GM12878 (cell line): Measurements from ENCODE around the gene HNRNPA2B1. TPM values are rescaled to one million over a fixed set of nuclear protein-coding genes. Genes with fewer than 3 reads are reported as not detected.

ENCODE experiments used
- ATAC-seq: fragments of 200-7000 bp; cut with Tn5 transposase; 3 replicates; pipeline ENCODE4 v1.9.1; 2020; ENCODE audit warnings: mild to moderate bottlenecking, moderate library complexity
- BruUV-seq: library from RNA; stranded (reverse); fragments of 400-500 nt; replicated peaks from 2 replicates; lab custom pipeline; 2021; lab: Mats Ljungman, UMichigan
- CTCF ChIA-PET: fragments of 300-600 bp; sonication (Branson Sonifier 250); formaldehyde crosslinking; extraction: SDS; loops from one replicate; lab custom pipeline; 2021; ENCODE audit warnings: inconsistent platforms; lab: Yijun Ruan, JAX
- POLR2A ChIA-PET: fragments of 350-600 bp; formaldehyde crosslinking; extraction: SDS; loops from one replicate; lab custom pipeline; 2021; ENCODE audit warnings: inconsistent platforms; lab: Charles Lee
- RAD21 ChIA-PET: fragments of 300-600 bp; sonication (Branson Sonifier 250); formaldehyde crosslinking; loops from one replicate; lab custom pipeline; 2023; ENCODE audit warnings: antibody characterized with exemption; ENCODE audit not compliant: unreplicated experiment; lab: Charles Lee
- SMC1A ChIA-PET: fragments of 300-600 bp; sonication (Branson Sonifier 250); formaldehyde crosslinking; loops from one replicate; lab custom pipeline; 2023; ENCODE audit not compliant: unreplicated experiment, uncharacterized antibody; lab: Charles Lee
- DNase-seq: peaks from one replicate; pipeline ENCODE4 v3.0.0-alpha.2; 2011; ENCODE audit warnings: low read depth, low spot score
- FAIRE-seq: peaks from 3 replicates; lab custom pipeline; 2011; peaks lifted over from hg19 to GRCh38; lab: Jason Lieb, UNC
- H2AFZ ChIP-seq: 2 replicates; pipeline ENCODE4 v1.6.0; 2011; ENCODE audit warnings: low read depth, low read length, control low read depth; ENCODE audit not compliant: control insufficient read depth
- H3K27ac ChIP-seq: 2 replicates; pipeline ENCODE4 v1.5.1; 2011; ENCODE audit warnings: control low read depth; ENCODE audit not compliant: control insufficient read depth, insufficient read depth
- H3K27me3 ChIP-seq, 2 experiments: replicated peaks in 1 of 2; 2 replicates each; pipeline versions ENCODE4 v1.6.0 to v1.6.1; 2011; ENCODE audit warnings: low read length in 1 of 2; ENCODE audit not compliant: control insufficient read depth in 2 of 2, insufficient read depth in 2 of 2
- H3K36me3 ChIP-seq, 2 experiments: 2 replicates each; pipeline ENCODE4 v1.5.1; 2011; ENCODE audit warnings: low read length in 1 of 2; ENCODE audit not compliant: control insufficient read depth in 2 of 2, insufficient read depth in 2 of 2
- H3K4me1 ChIP-seq: 2 replicates; pipeline ENCODE4 v1.6.1; 2011; ENCODE audit warnings: mild to moderate bottlenecking, low read length, moderate library complexity, mixed read lengths; ENCODE audit not compliant: control insufficient read depth, insufficient read depth
- H3K4me2 ChIP-seq: 2 replicates; pipeline ENCODE4 v1.6.0; 2011; ENCODE audit warnings: control low read depth; ENCODE audit not compliant: control insufficient read depth, insufficient read depth
- H3K4me3 ChIP-seq: fragments of 200-600 bp; sonication (generic); 2 replicates; pipeline ENCODE4 v1.5.1; 2016
- H3K79me2 ChIP-seq: 2 replicates; pipeline ENCODE4 v1.6.0; 2011; ENCODE audit warnings: low read length; ENCODE audit not compliant: control insufficient read depth, insufficient read depth
- H3K9ac ChIP-seq: 2 replicates; pipeline ENCODE4 v1.8.0; 2011; ENCODE audit warnings: low read length, control low read depth, mixed read lengths; ENCODE audit not compliant: control insufficient read depth, insufficient read depth
- H3K9me3 ChIP-seq: replicated peaks from 3 replicates; pipeline ENCODE4 v1.5.1; 2011; ENCODE audit warnings: mild to moderate bottlenecking, low read length; ENCODE audit not compliant: control insufficient read depth, insufficient read depth
- H4K20me1 ChIP-seq: 2 replicates; pipeline ENCODE4 v1.6.0; 2011; ENCODE audit not compliant: control insufficient read depth, insufficient read depth
- BACH1 ChIP-seq: fragments of 450-650 bp; IDR thresholded peaks from 2 replicates; pipeline ENCODE4 v1.6.1; 2017; ENCODE audit warnings: mild to moderate bottlenecking, borderline replicate concordance
- BMI1 ChIP-seq: fragments of 450-650 bp; IDR thresholded peaks from 2 replicates; pipeline ENCODE4 v1.6.1; 2016; ENCODE audit warnings: mild to moderate bottlenecking, moderate library complexity, borderline replicate concordance
- CUX1 ChIP-seq: IDR thresholded peaks from 2 replicates; pipeline ENCODE4 v1.6.1; 2012; ENCODE audit warnings: improper control_type of control experiment, low read depth, low read length; ENCODE audit not compliant: insufficient replicate concordance
- EED ChIP-seq: sonication (generic); IDR thresholded peaks from 2 replicates; pipeline ENCODE4 v1.6.1; 2016; ENCODE audit warnings: antibody characterized with exemption, low read depth
- JUND ChIP-seq: IDR thresholded peaks from 2 replicates; pipeline ENCODE4 v1.6.1; 2012; ENCODE audit warnings: low read depth, mild to moderate bottlenecking, low read length, improper control_type of control experiment, moderate library complexity
- NFYB ChIP-seq: IDR thresholded peaks from 2 replicates; pipeline ENCODE4 v1.6.1; 2011; ENCODE audit warnings: low read depth, mild to moderate bottlenecking, low read length, improper control_type of control experiment, moderate library complexity; ENCODE audit not compliant: insufficient read depth
- PML ChIP-seq: IDR thresholded peaks from 2 replicates; pipeline ENCODE4 v1.6.1; 2012; ENCODE audit warnings: low read length, inconsistent platforms
- POLR2A ChIP-seq: IDR thresholded peaks from 2 replicates; pipeline ENCODE4 v1.6.1; 2011; ENCODE audit warnings: low read depth, mild to moderate bottlenecking, low read length
- POLR2AphosphoS5 ChIP-seq: IDR thresholded peaks from 2 replicates; pipeline ENCODE4 v1.6.1; 2011; ENCODE audit warnings: mild to moderate bottlenecking, low read length, inconsistent platforms
- SMARCA5 ChIP-seq: fragments of 450-650 bp; IDR thresholded peaks from 2 replicates; pipeline ENCODE4 v1.6.1; 2017; ENCODE audit warnings: mild to moderate bottlenecking
- SREBF2 ChIP-seq: IDR thresholded peaks from 2 replicates; pipeline ENCODE4 v1.6.1; 2012; ENCODE audit warnings: mild to moderate bottlenecking, low read length
- STAT1 ChIP-seq: fragments of 450-650 bp; conservative IDR thresholded peaks from 2 replicates; pipeline ENCODE4 v1.6.1; 2014; ENCODE audit warnings: antibody characterized with exemption, mild to moderate bottlenecking
- SUZ12 ChIP-seq: fragments of 200-600 bp; sonication (generic); IDR thresholded peaks from one replicate; pipeline ENCODE4 v1.6.1; 2018; ENCODE audit warnings: antibody characterized with exemption, mild to moderate bottlenecking; ENCODE audit not compliant: unreplicated experiment
- YY1 ChIP-seq: IDR thresholded peaks from 2 replicates; pipeline ENCODE4 v1.6.1; 2011; ENCODE audit warnings: low read depth, mild to moderate bottlenecking, low read length
- ZBTB4 ChIP-seq: fragments of 450-650 bp; formaldehyde crosslinking; IDR thresholded peaks from 2 replicates; pipeline ENCODE4 v1.4.0; 2022; ENCODE audit warnings: mild to moderate bottlenecking, moderate library complexity
- ZNF217 ChIP-seq: fragments of 450-650 bp; IDR thresholded peaks from 2 replicates; pipeline ENCODE4 v1.6.1; 2017; ENCODE audit warnings: antibody characterized with exemption, mild to moderate bottlenecking
- WGBS: methylation state at CpG from one replicate; pipeline ENCODE4 v1.1.6; 2016; ENCODE audit warnings: low lambda C conversion rate; ENCODE audit not compliant: insufficient replicate concordance, insufficient coverage; ENCODE audit errors: missing lambda C conversion rate; 5-methylcytosine and 5-hydroxymethylcytosine counted together
- in situ Hi-C: fragments of 300-500 bp; cut with MboI; formaldehyde crosslinking; loops from 9 replicates; pipeline ENCODE4 v1.14.3; 2018; ENCODE audit warnings: mixed read lengths
- intact Hi-C: fragments of 100-400 bp; cut with micrococcal nuclease; formaldehyde crosslinking; loops from one replicate; pipeline ENCODE4 v1.14.2; 2022; ENCODE audit not compliant: unreplicated experiment
- polyA plus RNA-seq, 11 experiments: library from polyadenylated mRNA; depleted of rRNA in 4 of 11; unstranded in 6 of 11; stranded (reverse) in 5 of 11; fragments of >200 nt; fragmentation: Nextera tagmentation in 4 of 11; fragmentation: Illumina TruSeq in 1 of 11; extraction: Ambion mirVana in 4 of 11; extraction: Trizol in 1 of 11; gene quantifications; 1 replicate in 1 of 11; 2 replicates in 10 of 11; pipeline versions ENCODE4 v1.2.1 to v1.2.3, GENCODE V29; 2011 to 2016; ENCODE audit warnings: inconsistent platforms in 2 of 11, missing spikeins in 2 of 11, low read depth in 1 of 11
- total RNA-seq, 4 experiments: library from RNA; depleted of rRNA in 3 of 4; stranded (reverse); fragments of >200 nt in 3 of 4; fragmentation: Illumina TruSeq in 1 of 4; extraction: Trizol in 1 of 4; gene quantifications; 2 replicates each; pipeline versions ENCODE4 v1.2.1 to v1.2.3, GENCODE V29; 2013 to 2021

HNRNPA2B1 gene
- total and polyA plus RNA-seq, 10 of the 15 experiments (the other 5 are each of a cell fraction or from before 2014, with no cell fraction given): 295 to 1,396 (median 932) TPM

DNA sequence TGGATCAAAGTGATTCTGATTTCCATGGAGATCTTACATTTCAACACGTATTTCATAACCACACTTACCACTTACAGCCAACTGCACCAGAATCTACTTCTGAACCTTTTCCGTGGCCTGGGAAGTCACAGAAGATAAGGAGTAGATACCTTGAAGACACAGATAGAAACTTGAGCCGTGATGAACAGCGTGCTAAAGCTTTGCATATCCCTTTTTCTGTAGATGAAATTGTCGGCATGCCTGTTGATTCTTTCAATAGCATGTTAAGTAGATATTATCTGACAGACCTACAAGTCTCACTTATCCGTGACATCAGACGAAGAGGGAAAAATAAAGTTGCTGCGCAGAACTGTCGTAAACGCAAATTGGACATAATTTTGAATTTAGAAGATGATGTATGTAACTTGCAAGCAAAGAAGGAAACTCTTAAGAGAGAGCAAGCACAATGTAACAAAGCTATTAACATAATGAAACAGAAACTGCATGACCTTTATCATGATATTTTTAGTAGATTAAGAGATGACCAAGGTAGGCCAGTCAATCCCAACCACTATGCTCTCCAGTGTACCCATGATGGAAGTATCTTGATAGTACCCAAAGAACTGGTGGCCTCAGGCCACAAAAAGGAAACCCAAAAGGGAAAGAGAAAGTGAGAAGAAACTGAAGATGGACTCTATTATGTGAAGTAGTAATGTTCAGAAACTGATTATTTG, 15.3 kb downstream of the HNRNPA2B1 start:
- peaks cover 8% of the 10 kb centered on the region; the same call in 1 of the 2 replicates for H3K4me1 ChIP-seq
- intact Hi-C loops (no loop called here), in situ Hi-C loops (no loop called here)
- DNase-seq (no peak), ATAC-seq (peak; percentile 44), FAIRE-seq (no peak)
- H3K79me2 ChIP-seq: peaks cover 5% of the 10 kb centered on the region
- H3K9ac ChIP-seq: no peak overlapping the region
- ChIA-PET CTCF (no interaction called here), RAD21 (interaction anchor here (0.7 kb wide), 1 partner anchor 10 kb away, joined by 3 read pairs; no protein-coding TSS in a partner anchor), SMC1A (interaction anchor here (0.7 to 1.6 kb wide), 4 partner anchors 9 to 292 kb away, joined by 3 to 8 read pairs (median 4); no protein-coding TSS in a partner anchor), POLR2A (no interaction called here)
- H3K27ac ChIP-seq: no peak overlapping the region; the same call in 1 of the 2 replicates
- H3K27me3 ChIP-seq: no peaks in the 10 kb centered on the region
- WGBS: 57% methylated on average over 10 of the region's 10 CpGs
- TSS peak; percentile 41 for BruUV-seq
- H2AFZ ChIP-seq: no peak overlapping the region
- H3K9me3 ChIP-seq: no peaks in the 10 kb centered on the region
- H4K20me1 ChIP-seq: no peaks in the 10 kb centered on the region; the same call in 1 of the 2 replicates
- peaks cover 3 to 13% of the 10 kb centered on the region in 2 experiments; a peak in 3 of 4 replicates for H3K36me3 ChIP-seq
- H3K4me2 ChIP-seq: no peak overlapping the region
- H3K4me3 ChIP-seq: no peak overlapping the region
- TF ChIP-seq CUX1: no peak
- TF ChIP-seq BMI1: no peak
- TF ChIP-seq PML: no peak
- TF ChIP-seq BACH1: peak; percentile 17; the same call in 1 of the 2 replicates
- TF ChIP-seq POLR2AphosphoS5: peak; percentile 6; the same call in 1 of the 2 replicates
- TF ChIP-seq POLR2A: peak; percentile 14; the same call in 1 of the 2 replicates
- TF ChIP-seq ZNF217: no peak
- TF ChIP-seq NFYB: no peak
- no peak for TF ChIP-seq SREBF2
- TF ChIP-seq YY1: no peak
- no peak for TF ChIP-seq ZBTB4 (CRISPR knock-in tag)
- no peak for TF ChIP-seq SMARCA5
- no peak for TF ChIP-seq JUND
- TF ChIP-seq SUZ12: no peak
- TF ChIP-seq STAT1: no peak
- TF ChIP-seq EED: no peak
